GM12878 (cell line): Measurements from ENCODE around the gene DPM1. TPM values are rescaled to one million over a fixed set of nuclear protein-coding genes. Genes with fewer than 3 reads are reported as not detected.

ENCODE experiments used
- ATF7 ChIP-seq: fragments of 450-650 bp; IDR thresholded peaks from 2 replicates; pipeline ENCODE4 v1.6.1; 2016; ENCODE audit warnings: low read depth, mild to moderate bottlenecking
- BACH1 ChIP-seq: fragments of 450-650 bp; IDR thresholded peaks from 2 replicates; pipeline ENCODE4 v1.6.1; 2017; ENCODE audit warnings: mild to moderate bottlenecking, borderline replicate concordance
- CBX3 ChIP-seq: fragments of 200-600 bp; sonication (generic); IDR thresholded peaks from 2 replicates; pipeline ENCODE4 v1.6.1; 2016; ENCODE audit warnings: low read depth, borderline replicate concordance
- EED ChIP-seq: sonication (generic); IDR thresholded peaks from 2 replicates; pipeline ENCODE4 v1.6.1; 2016; ENCODE audit warnings: antibody characterized with exemption, low read depth
- ETV6 ChIP-seq, 2 experiments: fragments of 450-650 bp in 1 of 2; IDR thresholded peaks in 1 of 2; conservative IDR thresholded peaks in 1 of 2; 2 replicates each; pipeline ENCODE4 v1.6.1; 2014; ENCODE audit warnings: antibody characterized with exemption in 1 of 2, borderline replicate concordance in 1 of 2, low read depth in 1 of 2, mild to moderate bottlenecking in 1 of 2, moderate library complexity in 1 of 2
- HDAC2 ChIP-seq: fragments of 200-600 bp; sonication (generic); IDR thresholded peaks from 2 replicates; pipeline ENCODE4 v1.6.1; 2017
- KLF5 ChIP-seq: fragments of 450-650 bp; IDR thresholded peaks from 2 replicates; pipeline ENCODE4 v1.6.1; 2014; ENCODE audit warnings: mild to moderate bottlenecking; ENCODE audit not compliant: partially characterized antibody
- LARP7 ChIP-seq: fragments of 450-650 bp; IDR thresholded peaks from 2 replicates; pipeline ENCODE4 v1.6.1; 2017; ENCODE audit warnings: mild to moderate bottlenecking
- MTA2 ChIP-seq: fragments of 450-650 bp; IDR thresholded peaks from 2 replicates; pipeline ENCODE4 v1.6.1; 2016; ENCODE audit warnings: low read depth, mild to moderate bottlenecking, moderate library complexity
- SMAD1 ChIP-seq: fragments of 450-650 bp; IDR thresholded peaks from 2 replicates; pipeline ENCODE4 v1.6.1; 2018; ENCODE audit warnings: mild to moderate bottlenecking, low read depth; ENCODE audit not compliant: partially characterized antibody
- TCF3 ChIP-seq: IDR thresholded peaks from 2 replicates; pipeline ENCODE4 v1.6.1; 2012; ENCODE audit warnings: low read depth, mild to moderate bottlenecking, low read length, borderline replicate concordance; ENCODE audit not compliant: insufficient read depth
- polyA plus RNA-seq, 11 experiments: library from polyadenylated mRNA; depleted of rRNA in 4 of 11; unstranded in 6 of 11; stranded (reverse) in 5 of 11; fragments of >200 nt; fragmentation: Nextera tagmentation in 4 of 11; fragmentation: Illumina TruSeq in 1 of 11; extraction: Ambion mirVana in 4 of 11; extraction: Trizol in 1 of 11; gene quantifications; 1 replicate in 1 of 11; 2 replicates in 10 of 11; pipeline versions ENCODE4 v1.2.1 to v1.2.3, GENCODE V29; 2011 to 2016; ENCODE audit warnings: inconsistent platforms in 2 of 11, missing spikeins in 2 of 11, low read depth in 1 of 11
- total RNA-seq, 4 experiments: library from RNA; depleted of rRNA in 3 of 4; stranded (reverse); fragments of >200 nt in 3 of 4; fragmentation: Illumina TruSeq in 1 of 4; extraction: Trizol in 1 of 4; gene quantifications; 2 replicates each; pipeline versions ENCODE4 v1.2.1 to v1.2.3, GENCODE V29; 2013 to 2021
- TF ChIP-seq, protein P1 (sequence below): fragments of 450-650 bp; formaldehyde crosslinking; IDR thresholded peaks from 2 replicates; pipeline ENCODE4 v1.4.0; 2022; ENCODE audit warnings: mild to moderate bottlenecking, moderate library complexity
- TF ChIP-seq, protein P2 (sequence below): IDR thresholded peaks from 2 replicates; pipeline ENCODE4 v1.6.1; 2012; ENCODE audit warnings: improper control_type of control experiment, low read depth, low read length; ENCODE audit not compliant: insufficient replicate concordance
- TF ChIP-seq, protein P3 (sequence below): fragments of 450-650 bp; IDR thresholded peaks from 2 replicates; pipeline ENCODE4 v1.6.1; 2016; ENCODE audit warnings: mild to moderate bottlenecking, moderate library complexity, borderline replicate concordance

The DPM1 gene
- total and polyA plus RNA-seq, 10 of the 15 experiments (the other 5 are each of a cell fraction or from before 2014, with no cell fraction given), result 53.3 to 167 (median 108) TPM

DNA sequence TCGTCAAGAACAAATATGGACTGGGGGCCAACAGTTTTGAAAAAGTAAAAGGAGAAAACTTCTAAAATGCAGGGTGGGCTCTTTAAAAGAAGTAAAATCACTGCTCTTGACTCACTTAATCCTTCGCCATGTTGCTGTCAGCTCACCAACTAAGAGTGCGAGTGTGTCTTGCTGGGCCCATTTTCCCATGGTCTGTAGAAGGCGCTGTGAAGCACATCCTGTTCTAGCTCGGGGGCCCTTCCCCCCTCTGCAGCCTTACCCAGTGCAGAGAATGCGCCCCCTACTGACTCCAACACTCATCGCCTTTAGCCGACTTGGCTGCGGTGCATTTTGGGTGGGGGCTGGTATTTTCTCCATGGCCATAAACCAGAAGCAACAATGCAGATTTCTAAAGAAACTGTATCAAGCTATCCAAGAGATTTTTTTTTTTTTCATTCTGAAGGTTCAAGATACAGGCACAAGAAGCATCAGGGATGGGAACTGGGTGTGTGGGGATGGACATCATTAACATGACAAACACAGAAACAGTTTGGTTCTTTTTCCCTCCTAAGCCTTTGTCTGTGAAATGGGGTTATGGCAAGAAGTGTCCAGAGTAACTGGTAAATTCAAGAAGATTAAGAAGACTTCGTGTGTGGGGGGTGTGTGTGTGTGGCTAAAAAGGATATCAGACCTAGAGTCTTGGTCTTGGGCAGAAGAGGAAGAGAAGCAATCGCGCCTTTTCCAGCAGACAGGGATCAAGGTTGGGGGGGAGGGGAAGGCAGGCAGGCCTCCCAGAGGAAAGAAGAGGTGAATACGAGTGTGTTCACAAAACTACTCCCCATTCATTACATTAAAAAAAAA is 28.8 kb downstream of the DPM1 start (continued):
- TF ChIP-seq, protein P1, sequence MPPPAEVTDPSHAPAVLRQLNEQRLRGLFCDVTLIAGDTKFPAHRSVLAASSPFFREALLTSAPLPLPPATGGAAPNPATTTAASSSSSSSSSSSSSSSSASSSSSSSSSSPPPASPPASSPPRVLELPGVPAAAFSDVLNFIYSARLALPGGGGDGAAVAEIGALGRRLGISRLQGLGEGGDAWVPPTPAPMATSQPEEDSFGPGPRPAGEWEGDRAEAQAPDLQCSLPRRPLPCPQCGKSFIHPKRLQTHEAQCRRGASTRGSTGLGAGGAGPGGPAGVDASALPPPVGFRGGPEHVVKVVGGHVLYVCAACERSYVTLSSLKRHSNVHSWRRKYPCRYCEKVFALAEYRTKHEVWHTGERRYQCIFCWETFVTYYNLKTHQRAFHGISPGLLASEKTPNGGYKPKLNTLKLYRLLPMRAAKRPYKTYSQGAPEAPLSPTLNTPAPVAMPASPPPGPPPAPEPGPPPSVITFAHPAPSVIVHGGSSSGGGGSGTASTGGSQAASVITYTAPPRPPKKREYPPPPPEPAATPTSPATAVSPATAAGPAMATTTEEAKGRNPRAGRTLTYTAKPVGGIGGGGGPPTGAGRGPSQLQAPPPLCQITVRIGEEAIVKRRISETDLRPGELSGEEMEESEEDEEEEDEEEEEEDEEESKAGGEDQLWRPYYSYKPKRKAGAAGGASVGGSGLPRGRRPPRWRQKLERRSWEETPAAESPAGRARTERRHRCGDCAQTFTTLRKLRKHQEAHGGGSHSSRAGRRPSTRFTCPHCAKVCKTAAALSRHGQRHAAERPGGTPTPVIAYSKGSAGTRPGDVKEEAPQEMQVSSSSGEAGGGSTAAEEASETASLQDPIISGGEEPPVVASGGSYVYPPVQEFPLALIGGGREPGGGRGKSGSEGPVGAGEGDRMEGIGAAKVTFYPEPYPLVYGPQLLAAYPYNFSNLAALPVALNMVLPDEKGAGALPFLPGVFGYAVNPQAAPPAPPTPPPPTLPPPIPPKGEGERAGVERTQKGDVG, result no peak
- TF ChIP-seq TCF3, result 0 out of 2 replicates have a peak, but pooled peaks have one; percentile 30
- peak; percentile 51; the same call in 1 of the 2 replicates for TF ChIP-seq ATF7
- TF ChIP-seq, protein P2, sequence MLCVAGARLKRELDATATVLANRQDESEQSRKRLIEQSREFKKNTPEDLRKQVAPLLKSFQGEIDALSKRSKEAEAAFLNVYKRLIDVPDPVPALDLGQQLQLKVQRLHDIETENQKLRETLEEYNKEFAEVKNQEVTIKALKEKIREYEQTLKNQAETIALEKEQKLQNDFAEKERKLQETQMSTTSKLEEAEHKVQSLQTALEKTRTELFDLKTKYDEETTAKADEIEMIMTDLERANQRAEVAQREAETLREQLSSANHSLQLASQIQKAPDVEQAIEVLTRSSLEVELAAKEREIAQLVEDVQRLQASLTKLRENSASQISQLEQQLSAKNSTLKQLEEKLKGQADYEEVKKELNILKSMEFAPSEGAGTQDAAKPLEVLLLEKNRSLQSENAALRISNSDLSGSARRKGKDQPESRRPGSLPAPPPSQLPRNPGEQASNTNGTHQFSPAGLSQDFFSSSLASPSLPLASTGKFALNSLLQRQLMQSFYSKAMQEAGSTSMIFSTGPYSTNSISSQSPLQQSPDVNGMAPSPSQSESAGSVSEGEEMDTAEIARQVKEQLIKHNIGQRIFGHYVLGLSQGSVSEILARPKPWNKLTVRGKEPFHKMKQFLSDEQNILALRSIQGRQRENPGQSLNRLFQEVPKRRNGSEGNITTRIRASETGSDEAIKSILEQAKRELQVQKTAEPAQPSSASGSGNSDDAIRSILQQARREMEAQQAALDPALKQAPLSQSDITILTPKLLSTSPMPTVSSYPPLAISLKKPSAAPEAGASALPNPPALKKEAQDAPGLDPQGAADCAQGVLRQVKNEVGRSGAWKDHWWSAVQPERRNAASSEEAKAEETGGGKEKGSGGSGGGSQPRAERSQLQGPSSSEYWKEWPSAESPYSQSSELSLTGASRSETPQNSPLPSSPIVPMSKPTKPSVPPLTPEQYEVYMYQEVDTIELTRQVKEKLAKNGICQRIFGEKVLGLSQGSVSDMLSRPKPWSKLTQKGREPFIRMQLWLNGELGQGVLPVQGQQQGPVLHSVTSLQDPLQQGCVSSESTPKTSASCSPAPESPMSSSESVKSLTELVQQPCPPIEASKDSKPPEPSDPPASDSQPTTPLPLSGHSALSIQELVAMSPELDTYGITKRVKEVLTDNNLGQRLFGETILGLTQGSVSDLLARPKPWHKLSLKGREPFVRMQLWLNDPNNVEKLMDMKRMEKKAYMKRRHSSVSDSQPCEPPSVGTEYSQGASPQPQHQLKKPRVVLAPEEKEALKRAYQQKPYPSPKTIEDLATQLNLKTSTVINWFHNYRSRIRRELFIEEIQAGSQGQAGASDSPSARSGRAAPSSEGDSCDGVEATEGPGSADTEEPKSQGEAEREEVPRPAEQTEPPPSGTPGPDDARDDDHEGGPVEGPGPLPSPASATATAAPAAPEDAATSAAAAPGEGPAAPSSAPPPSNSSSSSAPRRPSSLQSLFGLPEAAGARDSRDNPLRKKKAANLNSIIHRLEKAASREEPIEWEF, result no peak
- 0 out of 2 replicates have a peak, but pooled peaks have one; percentile 28 for TF ChIP-seq LARP7
- no peak for TF ChIP-seq SMAD1
- TF ChIP-seq, protein P3, sequence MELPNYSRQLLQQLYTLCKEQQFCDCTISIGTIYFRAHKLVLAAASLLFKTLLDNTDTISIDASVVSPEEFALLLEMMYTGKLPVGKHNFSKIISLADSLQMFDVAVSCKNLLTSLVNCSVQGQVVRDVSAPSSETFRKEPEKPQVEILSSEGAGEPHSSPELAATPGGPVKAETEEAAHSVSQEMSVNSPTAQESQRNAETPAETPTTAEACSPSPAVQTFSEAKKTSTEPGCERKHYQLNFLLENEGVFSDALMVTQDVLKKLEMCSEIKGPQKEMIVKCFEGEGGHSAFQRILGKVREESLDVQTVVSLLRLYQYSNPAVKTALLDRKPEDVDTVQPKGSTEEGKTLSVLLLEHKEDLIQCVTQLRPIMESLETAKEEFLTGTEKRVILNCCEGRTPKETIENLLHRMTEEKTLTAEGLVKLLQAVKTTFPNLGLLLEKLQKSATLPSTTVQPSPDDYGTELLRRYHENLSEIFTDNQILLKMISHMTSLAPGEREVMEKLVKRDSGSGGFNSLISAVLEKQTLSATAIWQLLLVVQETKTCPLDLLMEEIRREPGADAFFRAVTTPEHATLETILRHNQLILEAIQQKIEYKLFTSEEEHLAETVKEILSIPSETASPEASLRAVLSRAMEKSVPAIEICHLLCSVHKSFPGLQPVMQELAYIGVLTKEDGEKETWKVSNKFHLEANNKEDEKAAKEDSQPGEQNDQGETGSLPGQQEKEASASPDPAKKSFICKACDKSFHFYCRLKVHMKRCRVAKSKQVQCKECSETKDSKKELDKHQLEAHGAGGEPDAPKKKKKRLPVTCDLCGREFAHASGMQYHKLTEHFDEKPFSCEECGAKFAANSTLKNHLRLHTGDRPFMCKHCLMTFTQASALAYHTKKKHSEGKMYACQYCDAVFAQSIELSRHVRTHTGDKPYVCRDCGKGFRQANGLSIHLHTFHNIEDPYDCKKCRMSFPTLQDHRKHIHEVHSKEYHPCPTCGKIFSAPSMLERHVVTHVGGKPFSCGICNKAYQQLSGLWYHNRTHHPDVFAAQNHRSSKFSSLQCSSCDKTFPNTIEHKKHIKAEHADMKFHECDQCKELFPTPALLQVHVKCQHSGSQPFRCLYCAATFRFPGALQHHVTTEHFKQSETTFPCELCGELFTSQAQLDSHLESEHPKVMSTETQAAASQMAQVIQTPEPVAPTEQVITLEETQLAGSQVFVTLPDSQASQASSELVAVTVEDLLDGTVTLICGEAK, result peak; percentile 22; the same call in 1 of the 2 replicates
- peak in 1 of 2 experiments; percentile 60; a peak in 2 of 4 replicates for TF ChIP-seq ETV6 (conservative IDR thresholded peaks at IDR 0.05 in 1 of 2, IDR thresholded peaks at IDR 0.05 in 1 of 2; ENCODE audit: borderline replicate concordance in 1 of 2, low read depth in 1 of 2)
- TF ChIP-seq MTA2, result no peak
- no peak for TF ChIP-seq CBX3
- no peak for TF ChIP-seq HDAC2
- peak; percentile 64 for TF ChIP-seq KLF5
- peak; percentile 36; the same call in 1 of the 2 replicates for TF ChIP-seq EED
- TF ChIP-seq BACH1, result 0 out of 2 replicates have a peak, but pooled peaks have one; percentile 28
